Stomach (tissue), 9 donors: Measurements from ENCODE around the gene EXOSC1. TPM values are rescaled to one million over a fixed set of nuclear protein-coding genes. Genes with fewer than 3 reads are reported as not detected.

Experiments
- DNase-seq, 2 donors: peaks; one replicate each; pipeline versions ENCODE4 v3.0.0 to v3.0.0-alpha.2; 2013 to 2019
- H3K27ac ChIP-seq, 5 donors: fragments of 200-600 bp in 4 of 5; sonication (generic) in 4 of 5; one replicate each; pipeline ENCODE4 v1.5.1; 2013 to 2019; ENCODE audit warnings: mild to moderate bottlenecking in 1 of 5, moderate library complexity in 1 of 5
- H3K27me3 ChIP-seq, 3 donors: fragments of 200-600 bp; sonication (generic); one replicate each; pipeline ENCODE4 v1.5.1; 2017 to 2019; ENCODE audit warnings: mixed run types in 1 of 3
- H3K36me3 ChIP-seq, 4 donors: fragments of 200-600 bp; sonication (generic); 1 replicate in 3 of 4; 2 replicates in 1 of 4; pipeline ENCODE4 v1.5.1; 2016 to 2019
- H3K4me1 ChIP-seq, 4 donors: fragments of 200-600 bp; sonication (generic); one replicate each; pipeline ENCODE4 v1.5.1; 2016 to 2019
- H3K4me3 ChIP-seq, 4 donors: fragments of 200-600 bp; sonication (generic) in 3 of 4; one replicate each; pipeline ENCODE4 v1.5.1; 2016 to 2019; ENCODE audit warnings: mild to moderate bottlenecking in 1 of 4
- H3K9me3 ChIP-seq, 4 donors: fragments of 200-600 bp; sonication (generic); one replicate each; pipeline ENCODE4 v1.5.1; 2016 to 2019
- EP300 ChIP-seq: sonication (generic); formaldehyde crosslinking; IDR thresholded peaks from one replicate; pipeline ENCODE4 v1.6.1; 2017; ENCODE audit warnings: antibody characterized with exemption
- POLR2A ChIP-seq, 4 donors: fragments of 450-650 bp; IDR thresholded peaks; one replicate each; pipeline ENCODE4 v1.6.1; 2016; ENCODE audit warnings: antibody characterized with exemption in 4 of 4, control low read depth in 2 of 4, mild to moderate bottlenecking in 1 of 4, moderate library complexity in 1 of 4
- POLR2AphosphoS5 ChIP-seq, 3 donors: sonication (generic); formaldehyde crosslinking; IDR thresholded peaks; one replicate each; pipeline ENCODE4 v1.6.1; 2016; ENCODE audit warnings: antibody characterized with exemption in 3 of 3
- WGBS, 5 donors: extraction: QIAGEN DNeasy Blood & Tissue Kit in 3 of 5; methylation state at CpG; one replicate each; pipeline versions ENCODE4 v1.1.5 to v1.1.7; 2013 to 2018; 5-methylcytosine and 5-hydroxymethylcytosine counted together
- intact Hi-C: fragments of 100-400 bp; cut with DNase I; formaldehyde crosslinking; loops from one replicate; pipeline ENCODE4 v1.15.1; 2023; ENCODE audit warnings: low total_unique reads
- polyA plus RNA-seq, 3 donors: library from polyadenylated mRNA; stranded (reverse); fragments of 200-250 nt; gene quantifications; one replicate each; pipeline ENCODE4 v1.2.3, GENCODE V29; 2013
- total RNA-seq, 5 donors: library from RNA; depleted of rRNA; stranded (reverse); fragments of >200 nt; gene quantifications; one replicate each; pipeline versions ENCODE4 v1.1.0 to v1.2.3, GENCODE V29; 2014 to 2016
- TF ChIP-seq, protein P1 (sequence below), 7 experiments: fragments of 450-650 bp in 4 of 7; fragments of 200-600 bp in 3 of 7; sonication (generic) in 3 of 7; IDR thresholded peaks; one replicate each; pipeline ENCODE4 v1.5.1; 2016 to 2019; ENCODE audit warnings: antibody characterized with exemption in 7 of 7, control low read depth in 2 of 7, mild to moderate bottlenecking in 1 of 7
- donor health status: healthy with polysubstance abuse.
- donor health status: Bipolar disorder and iron deficiency.
- donor health status: healthy.

EXOSC1 gene
- total and polyA plus RNA-seq, 8 donors = 11.6 to 71.0 (median 28.8) TPM

DNA sequence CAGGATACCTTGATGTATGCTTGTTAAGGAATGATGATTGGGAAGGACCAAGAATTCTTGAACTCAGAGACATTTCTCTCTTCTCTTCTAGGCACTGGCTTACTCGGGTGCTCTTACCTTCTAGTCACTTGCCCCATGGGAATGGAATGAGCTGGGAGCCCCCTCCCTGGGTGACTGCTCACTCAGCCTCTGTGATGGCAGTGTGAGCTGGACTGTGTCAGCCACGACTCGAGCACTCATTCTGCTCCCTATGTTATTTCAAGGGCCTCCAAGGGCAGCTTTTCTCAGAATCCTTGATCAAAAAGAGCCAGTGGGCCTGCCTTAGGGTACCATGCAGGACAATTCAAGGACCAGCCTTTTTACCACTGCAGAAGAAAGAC, 10.9 kb upstream of the EXOSC1 start:
- Histone ChIP-seq H3K9me3 (no peaks in the 10 kb centered on the region), H3K27me3 (no peaks in the 10 kb centered on the region), H3K4me1 (peaks cover 10 to 32% (median 22%) of the 10 kb centered on the region in 4 donors), H3K27ac (no peak overlapping the region), H3K4me3 (no peak overlapping the region), H3K36me3 (peaks cover 64 to 96% (median 93%) of the 10 kb centered on the region in 4 donors)
- no peak for DNase-seq
- 72 to 84% (median 80%) methylated on average over 3 of the region's 3 CpGs for WGBS, 5 donors
- TF ChIP-seq, protein P1, sequence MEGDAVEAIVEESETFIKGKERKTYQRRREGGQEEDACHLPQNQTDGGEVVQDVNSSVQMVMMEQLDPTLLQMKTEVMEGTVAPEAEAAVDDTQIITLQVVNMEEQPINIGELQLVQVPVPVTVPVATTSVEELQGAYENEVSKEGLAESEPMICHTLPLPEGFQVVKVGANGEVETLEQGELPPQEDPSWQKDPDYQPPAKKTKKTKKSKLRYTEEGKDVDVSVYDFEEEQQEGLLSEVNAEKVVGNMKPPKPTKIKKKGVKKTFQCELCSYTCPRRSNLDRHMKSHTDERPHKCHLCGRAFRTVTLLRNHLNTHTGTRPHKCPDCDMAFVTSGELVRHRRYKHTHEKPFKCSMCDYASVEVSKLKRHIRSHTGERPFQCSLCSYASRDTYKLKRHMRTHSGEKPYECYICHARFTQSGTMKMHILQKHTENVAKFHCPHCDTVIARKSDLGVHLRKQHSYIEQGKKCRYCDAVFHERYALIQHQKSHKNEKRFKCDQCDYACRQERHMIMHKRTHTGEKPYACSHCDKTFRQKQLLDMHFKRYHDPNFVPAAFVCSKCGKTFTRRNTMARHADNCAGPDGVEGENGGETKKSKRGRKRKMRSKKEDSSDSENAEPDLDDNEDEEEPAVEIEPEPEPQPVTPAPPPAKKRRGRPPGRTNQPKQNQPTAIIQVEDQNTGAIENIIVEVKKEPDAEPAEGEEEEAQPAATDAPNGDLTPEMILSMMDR (IDR thresholded peaks at IDR 0.05) = no peak
- TF ChIP-seq POLR2A (IDR thresholded peaks at IDR 0.05) (no peak), EP300 (no peak)
- intact Hi-C loops = no loop called here

DNA sequence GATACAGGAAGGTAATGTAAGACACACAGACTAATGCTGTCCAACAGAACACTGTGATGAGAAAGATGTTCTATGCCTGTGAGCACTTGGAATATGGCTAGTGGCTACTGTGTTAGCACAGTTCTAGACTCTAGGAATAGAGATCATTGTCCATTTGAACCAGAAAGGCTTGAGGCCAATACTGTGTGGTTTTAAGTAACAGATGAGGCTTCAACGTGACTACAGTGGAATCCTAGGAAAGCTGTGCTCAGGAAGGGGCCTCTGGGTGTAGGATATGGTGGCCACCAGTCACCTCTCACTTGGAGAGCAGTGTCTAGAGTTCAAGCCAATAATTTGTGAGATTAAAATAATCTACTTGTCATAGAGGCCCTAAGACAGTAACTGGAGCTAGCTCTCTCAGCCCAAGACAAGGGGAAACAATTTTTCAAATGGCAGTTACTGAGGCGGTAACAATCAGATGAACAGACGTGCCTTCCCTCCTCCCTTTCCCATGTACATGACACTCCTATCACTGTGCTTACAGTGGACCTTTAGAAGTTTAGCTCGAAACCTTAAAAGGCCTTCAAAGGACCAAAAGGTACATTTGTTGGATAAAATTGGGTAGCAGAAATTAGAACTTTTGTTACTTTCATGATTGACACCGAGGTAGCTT, 10.4 kb upstream of the EXOSC1 start:
- Histone ChIP-seq H3K36me3 (peaks cover 59 to 95% (median 90%) of the 10 kb centered on the region in 4 donors), H3K9me3 (no peaks in the 10 kb centered on the region), H3K4me1 (peaks cover 10 to 37% (median 24%) of the 10 kb centered on the region in 4 donors), H3K27me3 (no peaks in the 10 kb centered on the region), H3K27ac (peak overlapping the region in 1 of 5 donors; percentile 12), H3K4me3 (no peak overlapping the region)
- no peak for TF ChIP-seq POLR2A (IDR thresholded peaks at IDR 0.05)
- TF ChIP-seq EP300 = no peak
- no peak for TF ChIP-seq POLR2AphosphoS5 (IDR thresholded peaks at IDR 0.05)
- no peak for DNase-seq
- WGBS, 5 donors = 62 to 81% (median 73%) methylated on average over 5 of the region's 5 CpGs
- intact Hi-C loops = no loop called here

DNA sequence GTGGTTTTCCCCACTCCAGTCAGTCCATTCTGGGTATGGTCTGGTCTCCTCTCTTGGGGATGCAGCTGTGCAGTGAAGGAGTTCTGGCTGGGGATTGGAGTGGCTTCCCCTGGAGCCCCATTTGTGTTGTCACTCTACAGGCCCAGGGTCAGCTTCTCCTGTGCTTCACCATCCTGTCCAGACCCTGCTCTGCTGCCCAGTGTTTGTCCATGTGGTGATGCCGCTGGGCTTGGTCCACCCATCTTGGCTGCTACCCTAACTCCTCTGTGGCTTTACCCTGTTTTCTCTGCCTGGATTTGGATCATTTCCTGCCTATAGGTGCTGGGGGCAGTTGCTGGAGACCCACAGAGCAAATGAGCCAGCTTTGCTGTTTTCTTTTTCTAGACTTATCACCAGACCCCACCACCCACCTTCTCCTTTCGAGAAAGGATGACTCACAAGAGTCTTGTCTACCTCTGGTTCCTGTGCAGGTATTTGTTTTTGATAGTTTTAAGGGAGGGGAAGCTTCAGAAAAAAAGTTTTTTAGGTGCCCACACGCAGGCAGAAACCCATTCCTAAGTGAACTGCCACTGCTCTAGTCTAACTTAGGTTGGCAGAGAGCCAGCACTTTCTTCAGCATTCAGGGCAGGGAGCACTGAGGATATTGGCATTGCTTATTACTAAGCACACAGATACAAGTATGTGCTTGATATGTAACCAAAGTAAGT, 8.7 kb upstream of the EXOSC1 start:
- peak; percentile 55 to 79 for DNase-seq
- intact Hi-C loops = no loop called here
- Histone ChIP-seq H3K9me3 (no peaks in the 10 kb centered on the region), H3K4me3 (no peak overlapping the region), H3K27ac (peak overlapping the region in 3 of 5 donors; percentile 1 to 27 (median 3)), H3K27me3 (no peaks in the 10 kb centered on the region), H3K36me3 (peaks cover 43 to 81% (median 73%) of the 10 kb centered on the region in 4 donors), H3K4me1 (peaks cover 10 to 49% (median 33%) of the 10 kb centered on the region in 4 donors)
- TF ChIP-seq POLR2A (IDR thresholded peaks at IDR 0.05) = no peak
- TF ChIP-seq EP300 = no peak
- 41 to 60% (median 45%) methylated on average over 3 of the region's 3 CpGs for WGBS, 5 donors

DNA sequence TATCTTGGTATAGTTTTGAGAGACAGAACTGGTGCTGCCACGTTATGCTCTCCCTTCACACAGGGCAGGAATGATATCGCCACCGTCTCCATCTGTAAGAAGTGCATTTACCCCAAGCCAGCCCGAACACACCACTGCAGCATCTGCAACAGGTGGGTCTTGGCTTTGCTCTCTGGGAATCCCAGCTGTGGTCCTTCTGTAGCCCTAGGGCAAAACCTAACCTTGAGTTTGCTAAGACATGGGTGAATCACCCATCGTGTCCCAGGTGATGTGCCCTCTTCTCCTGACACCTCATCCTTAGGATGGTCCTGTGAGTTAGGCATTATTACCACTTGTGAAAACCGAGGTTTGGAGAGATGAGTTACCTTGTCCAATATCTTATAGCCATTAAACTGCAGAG, 6.5 kb upstream of the EXOSC1 start:
- no peak overlapping the region for H3K27ac ChIP-seq

DNA sequence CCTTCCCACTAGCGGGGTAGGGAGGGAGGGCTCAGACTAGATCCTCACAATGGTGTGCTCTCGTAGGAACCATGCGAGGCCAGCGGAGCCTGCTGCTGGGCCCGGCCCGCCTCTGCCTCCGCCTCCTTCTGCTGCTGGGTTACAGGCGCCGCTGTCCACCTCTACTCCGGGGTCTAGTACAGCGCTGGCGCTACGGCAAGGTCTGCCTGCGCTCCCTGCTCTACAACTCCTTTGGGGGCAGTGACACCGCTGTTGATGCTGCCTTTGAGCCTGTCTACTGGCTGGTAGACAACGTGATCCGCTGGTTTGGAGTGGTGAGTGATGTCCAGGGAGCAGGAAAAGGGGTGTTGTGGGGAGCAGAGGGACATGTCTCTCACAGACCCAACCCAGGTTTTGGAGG, 5.8 kb upstream of the EXOSC1 start:
- intact Hi-C loops = no loop called here
- Histone ChIP-seq H3K4me3 (no peak overlapping the region), H3K9me3 (no peaks in the 10 kb centered on the region), H3K27me3 (no peaks in the 10 kb centered on the region), H3K36me3 (peaks cover 20 to 52% (median 44%) of the 10 kb centered on the region in 4 donors), H3K27ac (no peak overlapping the region), H3K4me1 (peaks cover 31 to 78% (median 56%) of the 10 kb centered on the region in 4 donors)
- 95 to 97% (median 96%) methylated on average over 17 of the region's 17 CpGs for WGBS, 5 donors
- no peak for DNase-seq
- TF ChIP-seq EP300 (no peak), POLR2AphosphoS5 (IDR thresholded peaks at IDR 0.05) (no peak), POLR2A (IDR thresholded peaks at IDR 0.05) (no peak)
- TF ChIP-seq, protein P1 (IDR thresholded peaks at IDR 0.05) = no peak

More for the DNA sequence above, 6.5 kb upstream of the EXOSC1 start:
- 86 to 93% (median 89%) methylated on average over 5 to 6 of the region's 6 CpGs for WGBS, 5 donors
- Histone ChIP-seq H3K36me3 (peaks cover 24 to 59% (median 52%) of the 10 kb centered on the region in 4 donors), H3K27me3 (no peaks in the 10 kb centered on the region), H3K4me3 (no peak overlapping the region), H3K9me3 (no peaks in the 10 kb centered on the region), H3K4me1 (peaks cover 24 to 70% (median 49%) of the 10 kb centered on the region in 4 donors)
- no peak for DNase-seq
- TF ChIP-seq POLR2AphosphoS5 (IDR thresholded peaks at IDR 0.05) (no peak), POLR2A (IDR thresholded peaks at IDR 0.05) (no peak), EP300 (no peak)
- TF ChIP-seq, protein P1 (IDR thresholded peaks at IDR 0.05) = no peak
- intact Hi-C loops = no loop called here
